Activated B cell treated with CpG ODN at 0.5 μM for 24 hours (primary cell): ENCODE results near the gene CEP104. TPM values are rescaled to one million over a fixed set of nuclear protein-coding genes. Genes with fewer than 3 reads are reported as not detected.
A peak's percentile ranks its signal among the peaks of the same experiment; 100 is the strongest.

Experiments
- ATAC-seq: fragments of 200-7000 bp; cut with Tn5 transposase; one replicate; pipeline ENCODE4 v1.10.0; 2021; ENCODE audit warnings: low read depth, mild to moderate bottlenecking, moderate library complexity
- CTCF ChIA-PET: fragments of 350-600 bp; sonication (Branson Sonifier 250); formaldehyde crosslinking; loops from one replicate; lab custom pipeline; 2021; ENCODE audit warnings: antibody characterized with exemption; lab: Charles Lee
- POLR2A ChIA-PET: fragments of 350-600 bp; sonication (Branson Sonifier 250); formaldehyde crosslinking; loops from one replicate; lab custom pipeline; 2021; ENCODE audit warnings: antibody characterized with exemption; lab: Charles Lee
- DNase-seq: peaks from one replicate; pipeline ENCODE4 v3.0.0; 2022
- H3K27ac Mint-ChIP-seq: one replicate; pipeline ENCODE4 v1.8.0; 2020; ENCODE audit warnings: mixed read lengths
- H3K27me3 Mint-ChIP-seq: one replicate; pipeline ENCODE4 v1.8.0; 2021; ENCODE audit warnings: mixed read lengths
- H3K36me3 Mint-ChIP-seq: one replicate; pipeline ENCODE4 v1.8.0; 2021; ENCODE audit warnings: low read depth, mixed read lengths
- H3K4me1 Mint-ChIP-seq: one replicate; pipeline ENCODE4 v1.8.0; 2021; ENCODE audit warnings: mixed read lengths
- H3K4me3 Mint-ChIP-seq: one replicate; pipeline ENCODE4 v1.8.0; 2020; ENCODE audit warnings: mild to moderate bottlenecking, mixed read lengths
- H3K9me3 Mint-ChIP-seq: one replicate; pipeline ENCODE4 v1.8.0; 2020; ENCODE audit warnings: mixed read lengths
- intact Hi-C: fragments of 100-400 bp; cut with micrococcal nuclease; formaldehyde crosslinking; loops from one replicate; pipeline ENCODE4 v1.15.1; 2024
- total RNA-seq: library from RNA; stranded (reverse); gene quantifications from 2 replicates; pipeline ENCODE4 v1.2.3, GENCODE V29; 2022
- TF ChIP-seq, protein P1 (sequence below): fragments of 200-600 bp; IDR thresholded peaks from one replicate; pipeline ENCODE4 v1.8.0; 2022; ENCODE audit warnings: antibody characterized with exemption, mild to moderate bottlenecking

CEP104 gene
- total RNA-seq: 38.0 and 45.1 TPM in 2 replicates

- intact Hi-C loops: loop anchor here (1.0 to 2.0 kb wide), 3 partner anchors 43 to 326 kb away; partner anchors contain the start of genes C1orf174 and LRRC47
- TF ChIP-seq, protein P1, sequence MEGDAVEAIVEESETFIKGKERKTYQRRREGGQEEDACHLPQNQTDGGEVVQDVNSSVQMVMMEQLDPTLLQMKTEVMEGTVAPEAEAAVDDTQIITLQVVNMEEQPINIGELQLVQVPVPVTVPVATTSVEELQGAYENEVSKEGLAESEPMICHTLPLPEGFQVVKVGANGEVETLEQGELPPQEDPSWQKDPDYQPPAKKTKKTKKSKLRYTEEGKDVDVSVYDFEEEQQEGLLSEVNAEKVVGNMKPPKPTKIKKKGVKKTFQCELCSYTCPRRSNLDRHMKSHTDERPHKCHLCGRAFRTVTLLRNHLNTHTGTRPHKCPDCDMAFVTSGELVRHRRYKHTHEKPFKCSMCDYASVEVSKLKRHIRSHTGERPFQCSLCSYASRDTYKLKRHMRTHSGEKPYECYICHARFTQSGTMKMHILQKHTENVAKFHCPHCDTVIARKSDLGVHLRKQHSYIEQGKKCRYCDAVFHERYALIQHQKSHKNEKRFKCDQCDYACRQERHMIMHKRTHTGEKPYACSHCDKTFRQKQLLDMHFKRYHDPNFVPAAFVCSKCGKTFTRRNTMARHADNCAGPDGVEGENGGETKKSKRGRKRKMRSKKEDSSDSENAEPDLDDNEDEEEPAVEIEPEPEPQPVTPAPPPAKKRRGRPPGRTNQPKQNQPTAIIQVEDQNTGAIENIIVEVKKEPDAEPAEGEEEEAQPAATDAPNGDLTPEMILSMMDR: no peak
- DNase-seq (peak; percentile 99), ATAC-seq (peak; percentile 97)
- Mint-ChIP-seq H3K27ac (peak within 1 kb of the TSS; percentile 86), H3K9me3 (no peaks in the 10 kb centered on the region), H3K4me1 (peaks cover 31% of the 10 kb centered on the region), H3K36me3 (peaks cover 11% of the 10 kb centered on the region), H3K27me3 (no peaks in the 10 kb centered on the region), H3K4me3 (peak within 1 kb of the TSS; percentile 95)
- ChIA-PET CTCF (interaction anchor here (0.8 to 1.1 kb wide), 2 partner anchors 15 to 43 kb away, joined by 3 to 5 read pairs; partner anchors contain the start of gene C1orf174), POLR2A (interaction anchor here (0.9 to 2.0 kb wide), 4 partner anchors 43 to 1271 kb away, joined by 3 to 20 read pairs (median 4); partner anchors contain the start of genes C1orf174 and LRRC47)
Observed at GRCh38 chr1:3856923-3857790, at the start of gene CEP104, which contains the start of gene DFFB. Gene CEP104, minus strand, starts transcription at chr1:3857211. Its CDS starts 4,804 bp downstream, at chr1:3852407. Gene DFFB, plus strand, starts transcription at chr1:3857476. Its CDS starts 128 bp downstream, at chr1:3857604.

- ChIA-PET CTCF (no interaction called here), POLR2A (no interaction called here)
- Mint-ChIP-seq H3K9me3 (no peaks in the 10 kb centered on the region), H3K27ac (no peak overlapping the region), H3K4me3 (no peak overlapping the region), H3K27me3 (peaks cover 3% of the 10 kb centered on the region), H3K36me3 (no peaks in the 10 kb centered on the region), H3K4me1 (peaks cover 26% of the 10 kb centered on the region)
- intact Hi-C loops: loop anchor here (10.0 kb wide), 2 partner anchors 1262 to 1322 kb away; partner anchors contain the start of gene PRXL2B
- ATAC-seq: no peak
- no peak for DNase-seq
- TF ChIP-seq, protein P1: no peak
Observed at GRCh38 chr1:3906672-3907020, 49.6 kb upstream of the CEP104 start.

- CTCF ChIA-PET: no interaction called here
Observed at GRCh38 chr1:3905953-3906671, 49.1 kb upstream of the CEP104 start.

DNA sequence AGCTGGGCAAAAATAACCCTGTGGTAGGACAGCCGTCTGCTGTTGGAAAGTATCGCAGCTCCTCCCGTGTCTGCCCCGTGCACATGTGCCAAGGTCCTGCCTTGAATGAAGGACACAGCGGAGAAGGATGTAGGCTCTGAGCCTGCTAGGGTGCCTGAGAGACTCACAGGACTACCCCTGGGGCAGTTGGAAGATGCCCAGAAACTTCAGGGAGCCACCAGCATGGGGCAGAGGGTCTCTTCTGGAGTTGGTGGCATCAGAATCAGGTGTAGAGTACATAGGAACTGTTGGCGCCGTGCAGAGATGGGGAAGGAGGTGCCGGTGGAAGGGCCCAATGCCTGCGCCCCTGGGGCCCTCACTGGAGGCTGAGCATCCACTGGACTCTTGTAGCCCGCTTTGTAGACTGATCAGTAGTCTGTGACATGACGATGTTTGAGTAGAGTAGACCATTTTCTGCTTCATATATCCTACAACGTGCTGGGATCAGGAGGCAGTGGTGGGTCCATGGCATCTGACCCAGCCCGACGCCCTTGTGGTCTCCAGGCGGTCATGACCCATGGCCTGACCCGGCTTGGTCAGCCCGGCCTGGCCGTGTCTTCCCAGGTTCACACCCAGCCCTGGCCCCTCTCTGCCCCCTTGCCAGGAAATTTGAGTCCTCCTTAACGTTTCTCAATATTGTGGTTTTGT, 48.4 kb upstream of the CEP104 start:
- ATAC-seq (no peak), DNase-seq (no peak)
- Mint-ChIP-seq H3K27ac (no peak overlapping the region), H3K27me3 (peaks cover 3% of the 10 kb centered on the region), H3K4me3 (no peak overlapping the region), H3K4me1 (peaks cover 21% of the 10 kb centered on the region), H3K36me3 (peaks cover 5% of the 10 kb centered on the region), H3K9me3 (no peaks in the 10 kb centered on the region)
- intact Hi-C loops: loop anchor here (10.0 kb wide), 2 partner anchors 1261 to 1321 kb away; partner anchors contain the start of gene PRXL2B
- ChIA-PET POLR2A (no interaction called here), CTCF (no interaction called here)
- TF ChIP-seq, protein P1: no peak

More at GRCh38 chr1:3905953-3906671, 49.1 kb upstream of the CEP104 start:
- Mint-ChIP-seq H3K27me3 (peaks cover 3% of the 10 kb centered on the region), H3K27ac (no peak overlapping the region), H3K36me3 (peaks cover 1% of the 10 kb centered on the region), H3K4me1 (peaks cover 26% of the 10 kb centered on the region), H3K4me3 (no peak overlapping the region), H3K9me3 (no peaks in the 10 kb centered on the region)
- POLR2A ChIA-PET: no interaction called here
- no peak for ATAC-seq
- DNase-seq: no peak
- intact Hi-C loops: loop anchor here (10.0 kb wide), 2 partner anchors 1261 to 1321 kb away; partner anchors contain the start of gene PRXL2B
- TF ChIP-seq, protein P1: no peak
